MCF 10A (cell line): ENCODE results near the gene CBX7. TPM values are rescaled to one million over a fixed set of nuclear protein-coding genes. Genes with fewer than 3 reads are reported as not detected.
A peak's percentile ranks its signal among the peaks of the same experiment; 100 is the strongest.

ENCODE experiments used
- BruUV-seq: library from RNA; stranded (reverse); fragments of 400-500 nt; replicated peaks from 2 replicates; lab custom pipeline; 2021; lab: Mats Ljungman, UMichigan
- CTCF ChIA-PET: fragments of 300-600 bp; sonication (Branson Sonifier 250); formaldehyde crosslinking; extraction: SDS; loops from one replicate; lab custom pipeline; 2021; ENCODE audit warnings: antibody characterized with exemption, inconsistent platforms; lab: Yijun Ruan, JAX
- POLR2A ChIA-PET: fragments of 300-600, 350-650 bp; sonication (Branson Sonifier 250); formaldehyde crosslinking; extraction: SDS; loops from one replicate; lab custom pipeline; 2020; ENCODE audit warnings: antibody characterized with exemption, inconsistent platforms; lab: Yijun Ruan, JAX
- DNase-seq: peaks from one replicate; pipeline ENCODE4 v3.0.0-alpha.2; 2018; ENCODE audit not compliant: unreplicated experiment
- H3K27ac Mint-ChIP-seq: one replicate; pipeline ENCODE4 v1.8.0; 2022; ENCODE audit warnings: mild to moderate bottlenecking, low read depth, mixed read lengths; ENCODE audit not compliant: unreplicated experiment
- H3K27me3 Mint-ChIP-seq: one replicate; pipeline ENCODE4 v1.8.0; 2022; ENCODE audit warnings: mixed read lengths; ENCODE audit not compliant: insufficient read depth, unreplicated experiment
- H3K36me3 Mint-ChIP-seq: one replicate; pipeline ENCODE4 v1.8.0; 2022; ENCODE audit warnings: mild to moderate bottlenecking, moderate library complexity, mixed read lengths; ENCODE audit not compliant: insufficient read depth, unreplicated experiment
- H3K4me1 Mint-ChIP-seq: one replicate; pipeline ENCODE4 v1.8.0; 2022; ENCODE audit warnings: mixed read lengths; ENCODE audit not compliant: insufficient read depth, unreplicated experiment
- H3K4me3 Mint-ChIP-seq: one replicate; pipeline ENCODE4 v1.8.0; 2022; ENCODE audit warnings: mild to moderate bottlenecking, moderate library complexity, mixed read lengths; ENCODE audit not compliant: unreplicated experiment
- H3K9me3 Mint-ChIP-seq: one replicate; pipeline ENCODE4 v1.8.0; 2022; ENCODE audit warnings: mixed read lengths; ENCODE audit not compliant: unreplicated experiment
- CTCF ChIP-seq: fragments of 200-600 bp; IDR thresholded peaks from one replicate; pipeline ENCODE4 v1.8.0; 2022; ENCODE audit warnings: antibody characterized with exemption, mild to moderate bottlenecking; ENCODE audit not compliant: unreplicated experiment
- intact Hi-C: fragments of 100-400 bp; cut with micrococcal nuclease; formaldehyde crosslinking; loops from 2 replicates; pipeline ENCODE4 v1.14.1; 2022
- total RNA-seq: library from RNA; stranded (reverse); gene quantifications from 2 replicates; pipeline ENCODE4 v1.2.3, GENCODE V29; 2022

The CBX7 gene
- total RNA-seq, 1 experiment from 2014 or later = 5.3 TPM

- no peak for DNase-seq
- Mint-ChIP-seq H3K4me1 (peaks cover 40% of the 10 kb centered on the region), H3K27ac (no peak overlapping the region), H3K27me3 (no peaks in the 10 kb centered on the region), H3K36me3 (peaks cover 6% of the 10 kb centered on the region), H3K9me3 (no peaks in the 10 kb centered on the region), H3K4me3 (no peak overlapping the region)
- ChIA-PET POLR2A (interaction anchor here (0.7 to 6.0 kb wide), 5 partner anchors 14 to 140 kb away, joined by 3 to 53 read pairs (median 4); partner anchors contain the start of gene RPL3), CTCF (interaction anchor here (11.9 kb wide), 1 partner anchor 138 kb away, joined by 256 read pairs; the partner anchor contains the start of gene RPL3)
- no TSS peak for BruUV-seq
- intact Hi-C loops = loop anchor here (10.0 kb wide), 1 partner anchor 348 kb away; the partner anchor contains the start of gene ATF4
- no peak for TF ChIP-seq CTCF
Measured at GRCh38 chr22:39176714-39177455, 24.4 kb upstream of the CBX7 start.

GRCh38 chr22:39176143-39176713, 23.7 kb upstream of the CBX7 start:
- DNase-seq = peak; percentile 67
- H3K27me3 Mint-ChIP-seq = no peaks in the 10 kb centered on the region
- H3K27ac Mint-ChIP-seq = no peak overlapping the region
- H3K36me3 Mint-ChIP-seq = peaks cover 6% of the 10 kb centered on the region
- H3K4me3 Mint-ChIP-seq = no peak overlapping the region
- H3K4me1 Mint-ChIP-seq = peaks cover 42% of the 10 kb centered on the region
- no peaks in the 10 kb centered on the region for H3K9me3 Mint-ChIP-seq
- CTCF ChIA-PET = interaction anchor here (0.5 to 11.9 kb wide), 2 partner anchors 138 to 262 kb away, joined by 4 to 256 read pairs; partner anchors contain the start of gene RPL3
- POLR2A ChIA-PET = interaction anchor here (0.8 to 6.0 kb wide), 7 partner anchors 29 to 344 kb away, joined by 3 to 53 read pairs (median 5); partner anchors contain the start of genes ATF4 and RPL3
- BruUV-seq = no TSS peak
- intact Hi-C loops = loop anchor here (10.0 kb wide), 1 partner anchor 349 kb away; the partner anchor contains the start of gene ATF4
- TF ChIP-seq CTCF = no peak

- ChIA-PET POLR2A (interaction anchor here (0.6 to 6.0 kb wide), 8 partner anchors 30 to 345 kb away, joined by 3 to 53 read pairs (median 5); partner anchors contain the start of genes ATF4 and RPL3), CTCF (interaction anchor here (0.5 to 11.9 kb wide), 3 partner anchors 130 to 263 kb away, joined by 3 to 256 read pairs (median 4); partner anchors contain the start of gene RPL3)
- H3K9me3 Mint-ChIP-seq = no peaks in the 10 kb centered on the region
- TF ChIP-seq CTCF = no peak
- H3K4me3 Mint-ChIP-seq = no peak overlapping the region
- BruUV-seq = no TSS peak
- intact Hi-C loops = loop anchor here (10.0 kb wide), 1 partner anchor 349 kb away; the partner anchor contains the start of gene ATF4
- H3K27me3 Mint-ChIP-seq = no peaks in the 10 kb centered on the region
- peaks cover 6% of the 10 kb centered on the region for H3K36me3 Mint-ChIP-seq
- H3K4me1 Mint-ChIP-seq = peaks cover 47% of the 10 kb centered on the region
- DNase-seq = peak; percentile 25
- H3K27ac Mint-ChIP-seq = no peak overlapping the region
Measured at GRCh38 chr22:39175353-39176142, 23.1 kb upstream of the CBX7 start.
